HepG2 (cell line): ENCODE results near the gene ELF1. TPM values are rescaled to one million over a fixed set of nuclear protein-coding genes. Genes with fewer than 3 reads are reported as not detected.

Source experiments
- CC2D1A ChIP-seq: sonication (generic); formaldehyde crosslinking; IDR thresholded peaks from 2 replicates; pipeline ENCODE4 v1.8.1; 2023; ENCODE audit warnings: mild to moderate bottlenecking, missing genetic modification reagents
- CREM ChIP-seq, 2 experiments: sonication (generic) in 1 of 2; formaldehyde crosslinking in 1 of 2; IDR thresholded peaks; 2 replicates each; pipeline versions ENCODE4 v1.4.0 to v1.6.1; 2016 to 2020; ENCODE audit warnings: antibody characterized with exemption in 1 of 2, mild to moderate bottlenecking in 1 of 2, missing genetic modification reagents in 1 of 2
- ELF3 ChIP-seq: IDR thresholded peaks from 2 replicates; pipeline ENCODE4 v1.6.1; 2016; ENCODE audit warnings: missing genetic modification reagents, missing compliant biosample characterization
- EP300 ChIP-seq, 3 experiments: sonication (generic) in 1 of 3; formaldehyde crosslinking in 1 of 3; IDR thresholded peaks; 2 replicates each; pipeline versions ENCODE4 v1.5.1 to v1.6.1; 2011 to 2020; ENCODE audit warnings: low read depth in 2 of 3, low read length in 2 of 3, borderline replicate concordance in 1 of 3, improper control_type of control experiment in 1 of 3, mild to moderate bottlenecking in 1 of 3, missing genetic modification reagents in 1 of 3, moderate library complexity in 1 of 3
- FOXA3 ChIP-seq: IDR thresholded peaks from 2 replicates; pipeline ENCODE4 v1.6.1; 2016; ENCODE audit warnings: missing genetic modification reagents, missing compliant biosample characterization
- FOXP1 ChIP-seq, 2 experiments: fragments of 450-650 bp in 1 of 2; IDR thresholded peaks; 2 replicates each; pipeline ENCODE4 v1.6.1; 2017 to 2018; ENCODE audit warnings: antibody characterized with exemption in 1 of 2
- HDAC2 ChIP-seq: sonication (generic); formaldehyde crosslinking; IDR thresholded peaks from 2 replicates; pipeline ENCODE4 v1.4.0; 2020; ENCODE audit warnings: missing genetic modification reagents
- IRX3 ChIP-seq: sonication (generic); formaldehyde crosslinking; IDR thresholded peaks from 2 replicates; pipeline ENCODE4 v1.8.1; 2023; ENCODE audit warnings: mild to moderate bottlenecking, low read depth, missing genetic modification reagents, borderline replicate concordance
- KDM1A ChIP-seq: IDR thresholded peaks from 2 replicates; pipeline ENCODE4 v1.6.1; 2016; ENCODE audit warnings: missing compliant biosample characterization
- KDM5B ChIP-seq: sonication (generic); formaldehyde crosslinking; IDR thresholded peaks from 2 replicates; pipeline ENCODE4 v1.4.0; 2020; ENCODE audit warnings: missing genetic modification reagents, mild to moderate bottlenecking, borderline replicate concordance
- KMT2B ChIP-seq: IDR thresholded peaks from 2 replicates; pipeline ENCODE4 v1.6.1; 2016; ENCODE audit warnings: missing genetic modification reagents, missing compliant biosample characterization
- LCORL ChIP-seq, 2 experiments: fragments of 450-650 bp in 1 of 2; sonication (generic) in 1 of 2; formaldehyde crosslinking in 1 of 2; IDR thresholded peaks; 2 replicates each; pipeline versions ENCODE4 v1.5.0 to v1.6.1; 2017 to 2020; ENCODE audit warnings: antibody characterized with exemption in 1 of 2, missing genetic modification reagents in 1 of 2
- LRRFIP1 ChIP-seq: sonication (generic); formaldehyde crosslinking; conservative IDR thresholded peaks from 2 replicates; pipeline ENCODE4 v1.4.0; 2020; ENCODE audit warnings: missing genetic modification reagents
- MED1 ChIP-seq: sonication (generic); formaldehyde crosslinking; IDR thresholded peaks from 2 replicates; pipeline ENCODE4 v1.4.0; 2020; ENCODE audit warnings: missing genetic modification reagents
- MZF1 ChIP-seq: sonication (generic); formaldehyde crosslinking; IDR thresholded peaks from 2 replicates; pipeline ENCODE4 v1.8.1; 2023; ENCODE audit warnings: mild to moderate bottlenecking, missing genetic modification reagents, borderline replicate concordance
- NFIB ChIP-seq: sonication (generic); formaldehyde crosslinking; IDR thresholded peaks from 2 replicates; pipeline ENCODE4 v1.9.0; 2021; ENCODE audit warnings: missing genetic modification reagents, mild to moderate bottlenecking, borderline replicate concordance
- PCBP1 ChIP-seq: fragments of 200-400 bp; formaldehyde crosslinking; IDR thresholded peaks from 2 replicates; pipeline ENCODE4 v1.6.1; 2017; ENCODE audit warnings: mild to moderate bottlenecking, low read depth, low read length, borderline replicate concordance
- REXO4 ChIP-seq: sonication (generic); formaldehyde crosslinking; IDR thresholded peaks from 2 replicates; pipeline ENCODE4 v1.8.0; 2022; ENCODE audit warnings: missing genetic modification reagents, mild to moderate bottlenecking, borderline replicate concordance
- SMC3 ChIP-seq: IDR thresholded peaks from 2 replicates; pipeline ENCODE4 v1.6.1; 2011; ENCODE audit warnings: low read length, improper control_type of control experiment
- SP140L ChIP-seq: sonication (generic); formaldehyde crosslinking; IDR thresholded peaks from 2 replicates; pipeline ENCODE4 v1.4.0; 2020; ENCODE audit warnings: missing genetic modification reagents, borderline replicate concordance
- U2AF2 ChIP-seq: fragments of 200-400 bp; formaldehyde crosslinking; IDR thresholded peaks from 2 replicates; pipeline ENCODE4 v1.6.1; 2017; ENCODE audit warnings: low read depth, mild to moderate bottlenecking, low read length
- ZBTB39 ChIP-seq: sonication (generic); formaldehyde crosslinking; IDR thresholded peaks from 2 replicates; pipeline ENCODE4 v1.5.0; 2020; ENCODE audit warnings: missing genetic modification reagents
- ZMYM3 ChIP-seq: sonication (generic); formaldehyde crosslinking; IDR thresholded peaks from 2 replicates; pipeline ENCODE4 v1.5.1; 2020; ENCODE audit warnings: mild to moderate bottlenecking, missing genetic modification reagents
- ZNF431 ChIP-seq: sonication (generic); formaldehyde crosslinking; IDR thresholded peaks from 2 replicates; pipeline ENCODE4 v1.9.0; 2022; ENCODE audit warnings: missing genetic modification reagents, low read depth, mild to moderate bottlenecking, borderline replicate concordance
- ZNF460 ChIP-seq: sonication (generic); formaldehyde crosslinking; IDR thresholded peaks from 2 replicates; pipeline ENCODE4 v1.5.1; 2020; ENCODE audit warnings: missing genetic modification reagents, mild to moderate bottlenecking, borderline replicate concordance
- ZNF550 ChIP-seq: sonication (generic); formaldehyde crosslinking; IDR thresholded peaks from 2 replicates; pipeline ENCODE4 v1.4.0; 2020; ENCODE audit warnings: mild to moderate bottlenecking, missing genetic modification reagents, borderline replicate concordance
- polyA plus RNA-seq, 8 experiments: library from polyadenylated mRNA; depleted of rRNA in 3 of 8; stranded (reverse) in 7 of 8; unstranded in 1 of 8; fragments of >200 nt; fragmentation: Illumina TruSeq in 4 of 8; extraction: Trizol in 4 of 8; gene quantifications; 2 replicates each; pipeline versions ENCODE4 v1.2.1 to v1.2.3, GENCODE V29; 2011 to 2016; ENCODE audit warnings: low read depth in 4 of 8, missing spikeins in 1 of 8, mixed read lengths in 1 of 8; ENCODE audit not compliant: insufficient read depth in 1 of 8
- total RNA-seq, 5 experiments: library from RNA; depleted of rRNA; stranded (reverse); fragments of >200 nt; fragmentation: Illumina TruSeq; extraction: Trizol; gene quantifications; 2 replicates each; pipeline ENCODE4 v1.2.3, GENCODE V29; 2016; ENCODE audit warnings: low read depth in 1 of 5
- TF ChIP-seq, protein P1 (sequence below): sonication (generic); formaldehyde crosslinking; IDR thresholded peaks from 2 replicates; pipeline ENCODE4 v1.5.0; 2020; ENCODE audit warnings: mild to moderate bottlenecking, low read depth, missing genetic modification reagents, borderline replicate concordance

Gene ELF1
- total and polyA plus RNA-seq, 2 of the 13 experiments (the other 11 are each of a cell fraction or from before 2014, with no cell fraction given), result 24.6 to 71.5 TPM

GRCh38 chr13:41025518-41025917 is 6.4 kb upstream of the ELF1 start (continued):
- no peak for TF ChIP-seq U2AF2
- peak; percentile 81 for TF ChIP-seq FOXA3
- TF ChIP-seq IRX3 (CRISPR knock-in tag), result no peak
- TF ChIP-seq, protein P1, sequence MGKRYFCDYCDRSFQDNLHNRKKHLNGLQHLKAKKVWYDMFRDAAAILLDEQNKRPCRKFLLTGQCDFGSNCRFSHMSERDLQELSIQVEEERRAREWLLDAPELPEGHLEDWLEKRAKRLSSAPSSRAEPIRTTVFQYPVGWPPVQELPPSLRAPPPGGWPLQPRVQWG (CRISPR knock-in tag), result no peak
- no peak for TF ChIP-seq LCORL (IDR thresholded peaks at IDR 0.05)
- TF ChIP-seq LCORL (CRISPR knock-in tag; IDR thresholded peaks at IDR 0.05), result no peak
- no peak for TF ChIP-seq LRRFIP1 (CRISPR knock-in tag)
- no peak for TF ChIP-seq SMC3
- TF ChIP-seq ZBTB39, result no peak
- no peak for TF ChIP-seq KDM5B (CRISPR knock-in tag)
- peak in 1 of 2 experiments; percentile 48; a peak in 2 of 4 replicates for TF ChIP-seq EP300 (IDR thresholded peaks at IDR 0.05; ENCODE audit: low read depth in 2 of 2, low read length in 2 of 2)
- no peak for TF ChIP-seq EP300 (CRISPR knock-in tag; IDR thresholded peaks at IDR 0.05; ENCODE audit: borderline replicate concordance)
- no peak for TF ChIP-seq MZF1
- TF ChIP-seq MED1 (CRISPR knock-in tag), result peak; percentile 44; the same call in 1 of the 2 replicates
- no peak for TF ChIP-seq CC2D1A (CRISPR knock-in tag)
- peak; percentile 62; the same call in 1 of the 2 replicates for TF ChIP-seq HDAC2 (CRISPR knock-in tag)
- no peak for TF ChIP-seq ZNF550 (CRISPR knock-in tag)
- TF ChIP-seq KMT2B (CRISPR knock-in tag), result no peak
- TF ChIP-seq SP140L (CRISPR knock-in tag), result no peak
- no peak for TF ChIP-seq KDM1A (CRISPR knock-in tag)
- TF ChIP-seq CREM (IDR thresholded peaks at IDR 0.05), result peak; percentile 47; the same call in 1 of the 2 replicates
- no peak for TF ChIP-seq CREM (CRISPR knock-in tag; IDR thresholded peaks at IDR 0.05)
- TF ChIP-seq PCBP1, result no peak
- no peak for TF ChIP-seq ZNF431 (CRISPR knock-in tag)
- no peak for TF ChIP-seq FOXP1 (IDR thresholded peaks at IDR 0.05)
- peak; percentile 53; the same call in 1 of the 2 replicates for TF ChIP-seq FOXP1 (CRISPR knock-in tag; IDR thresholded peaks at IDR 0.05)
- no peak for TF ChIP-seq NFIB (CRISPR knock-in tag)
- TF ChIP-seq ZMYM3 (CRISPR knock-in tag), result peak; percentile 31; the same call in 1 of the 2 replicates
- TF ChIP-seq ELF3 (CRISPR knock-in tag), result peak; percentile 21; the same call in 1 of the 2 replicates
- TF ChIP-seq REXO4, result no peak
- TF ChIP-seq ZNF460 (CRISPR knock-in tag), result no peak
